HG02852 (cell line): ENCODE results near the gene IPP.
"Not testable (repeated sequence)": the region's sequence is repeated elsewhere in the genome, so short reads cannot be mapped to it uniquely, and the experiment has no call there.

Experiments used
- ATAC-seq: cut with Tn5 transposase; IDR thresholded peaks from one replicate; pipeline ENCODE4 v1.9.1; 2021; ENCODE audit warnings: mild to moderate bottlenecking, moderate library complexity; ENCODE audit not compliant: unreplicated experiment

Gene IPP

DNA sequence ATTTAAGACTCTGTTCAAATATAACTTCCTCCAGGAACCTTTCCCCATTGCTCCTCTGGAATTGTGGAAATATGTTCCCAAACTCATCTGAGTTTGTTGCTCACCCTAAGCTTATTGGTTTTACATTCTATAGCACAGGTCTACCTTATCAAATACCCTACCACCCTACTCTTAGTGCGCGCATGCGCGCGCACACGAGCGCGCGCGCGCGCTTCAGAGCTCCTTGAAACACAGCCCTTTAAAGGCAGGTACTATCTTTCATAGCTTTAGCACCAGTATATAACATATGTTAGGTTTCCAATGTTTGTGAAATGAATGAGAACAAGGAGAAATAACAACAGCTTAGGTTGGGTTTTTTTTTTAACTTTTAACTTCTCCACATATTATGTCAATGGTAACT is 3.5 kb downstream of the IPP start:
- no peak for ATAC-seq

DNA sequence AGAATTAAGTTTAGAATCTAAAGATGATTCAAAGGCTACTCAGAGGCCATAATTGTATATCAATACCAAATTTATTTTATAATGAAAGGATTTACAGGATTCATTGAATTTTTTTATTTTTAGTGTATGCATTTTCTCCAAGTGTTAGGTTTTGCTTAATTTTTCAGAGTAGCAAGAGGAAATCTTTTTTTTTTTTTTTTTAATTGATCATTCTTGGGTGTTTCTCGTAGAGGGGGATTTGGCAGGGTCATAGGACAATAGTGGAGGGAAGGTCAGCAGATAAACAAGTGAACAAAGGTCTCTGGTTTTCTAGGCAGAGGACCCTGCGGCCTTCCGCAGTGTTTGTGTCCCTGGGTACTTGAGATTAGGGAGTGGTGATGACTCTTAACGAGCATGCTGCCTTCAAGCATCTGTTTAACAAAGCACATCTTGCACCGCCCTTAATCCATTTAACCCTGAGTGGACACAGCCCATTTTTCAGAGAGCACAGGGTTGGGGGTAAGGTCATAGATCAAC is 10.8 kb downstream of the IPP start:
- not testable (repeated sequence) for ATAC-seq

DNA sequence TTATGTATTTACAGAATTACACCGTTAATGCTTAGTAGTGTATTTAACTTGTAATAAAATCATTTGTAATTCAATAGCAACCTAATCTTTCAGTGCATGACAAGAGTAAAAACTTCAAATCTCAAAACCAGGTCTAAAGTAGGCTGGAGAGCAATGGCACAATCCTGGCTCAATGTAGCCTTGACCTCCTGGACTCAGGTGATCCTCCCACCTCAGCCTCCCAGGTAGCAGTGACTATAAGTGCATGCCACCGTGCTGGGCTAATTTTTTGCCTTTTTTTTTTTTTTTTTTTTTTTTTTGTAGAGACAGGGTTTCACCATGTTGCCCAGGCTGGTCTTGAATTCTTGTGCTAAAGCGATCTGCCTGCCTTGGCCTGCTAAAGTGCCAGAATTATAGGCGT is 11.3 kb downstream of the IPP start:
- ATAC-seq, result no peak

DNA sequence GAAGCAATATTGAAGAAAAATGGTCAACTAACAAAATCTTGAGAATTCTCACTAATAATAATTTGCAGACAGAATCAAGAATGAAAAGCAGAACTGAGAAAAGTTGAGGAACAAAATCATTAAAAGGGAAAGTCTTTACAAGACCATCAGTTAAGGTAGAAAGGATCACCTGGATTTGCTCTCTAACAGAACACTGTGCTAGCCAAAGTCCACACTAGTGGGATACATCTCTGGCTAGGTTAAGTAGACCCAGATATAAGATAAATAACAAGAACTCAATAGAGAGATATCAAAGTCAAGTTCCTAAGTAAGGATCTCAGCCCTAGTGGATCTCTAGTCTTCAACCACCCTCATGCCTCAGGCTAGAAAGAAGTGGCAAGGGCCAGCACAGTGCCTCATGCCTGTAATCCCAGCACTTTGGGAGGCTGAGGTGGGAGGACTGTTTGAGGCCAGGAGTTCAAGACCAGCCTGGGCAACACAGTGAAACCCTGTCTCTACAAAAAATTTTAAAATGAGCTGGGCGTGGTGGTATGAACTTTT is 19.6 kb downstream of the IPP start:
- ATAC-seq, result no peak

DNA sequence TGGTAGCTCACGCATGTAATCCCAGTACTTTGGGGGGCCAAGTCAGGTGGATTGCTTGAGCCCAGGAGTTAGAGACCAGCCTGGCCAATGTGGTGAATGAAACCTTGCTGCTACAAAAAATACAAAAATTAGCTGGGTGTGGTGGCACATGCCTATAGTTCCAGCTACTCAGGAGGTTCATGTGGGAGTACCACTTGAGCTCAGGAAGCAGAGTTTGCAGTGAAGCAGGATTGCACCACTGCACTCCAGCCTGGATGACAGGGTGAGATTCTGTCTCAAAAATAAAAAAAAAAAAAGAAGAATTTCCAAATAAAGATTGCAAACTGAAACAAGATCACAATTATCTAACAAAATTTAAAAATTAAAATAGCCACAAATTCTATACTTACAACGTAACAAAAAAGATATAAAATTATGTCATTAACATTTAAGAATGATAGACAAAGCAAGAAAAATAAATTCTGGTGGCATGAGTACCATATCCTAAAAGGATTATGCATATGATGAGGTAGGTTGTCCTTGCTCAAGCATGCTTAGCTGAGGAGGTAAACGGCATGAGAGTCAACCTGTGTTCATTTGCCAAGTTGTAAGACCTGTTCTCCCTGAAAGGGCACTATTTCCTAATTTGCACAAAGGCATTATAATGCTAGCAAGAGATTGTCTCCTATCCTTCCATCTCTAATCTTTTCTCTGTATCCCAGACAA is 20.2 kb downstream of the IPP start:
- no peak for ATAC-seq

DNA sequence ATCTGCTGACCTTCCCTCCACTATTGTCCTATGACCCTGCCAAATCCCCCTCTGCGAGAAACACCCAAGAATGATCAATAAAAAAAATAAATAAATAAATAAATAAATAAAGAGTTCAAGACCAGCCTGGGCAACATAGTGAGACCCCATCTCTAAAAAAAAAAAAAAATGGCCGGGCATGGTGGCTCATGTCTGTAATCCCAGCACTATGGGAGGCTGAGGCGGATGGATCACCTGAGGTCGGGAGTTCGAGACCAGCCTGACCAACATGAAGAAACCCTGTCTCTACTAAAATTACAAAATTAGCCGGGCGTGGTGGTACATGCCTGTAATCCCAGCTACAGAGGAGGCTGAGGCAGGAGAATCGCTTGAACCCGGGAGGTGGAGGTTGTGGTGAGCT is 24.4 kb downstream of the IPP start:
- ATAC-seq, result not testable (repeated sequence)

DNA sequence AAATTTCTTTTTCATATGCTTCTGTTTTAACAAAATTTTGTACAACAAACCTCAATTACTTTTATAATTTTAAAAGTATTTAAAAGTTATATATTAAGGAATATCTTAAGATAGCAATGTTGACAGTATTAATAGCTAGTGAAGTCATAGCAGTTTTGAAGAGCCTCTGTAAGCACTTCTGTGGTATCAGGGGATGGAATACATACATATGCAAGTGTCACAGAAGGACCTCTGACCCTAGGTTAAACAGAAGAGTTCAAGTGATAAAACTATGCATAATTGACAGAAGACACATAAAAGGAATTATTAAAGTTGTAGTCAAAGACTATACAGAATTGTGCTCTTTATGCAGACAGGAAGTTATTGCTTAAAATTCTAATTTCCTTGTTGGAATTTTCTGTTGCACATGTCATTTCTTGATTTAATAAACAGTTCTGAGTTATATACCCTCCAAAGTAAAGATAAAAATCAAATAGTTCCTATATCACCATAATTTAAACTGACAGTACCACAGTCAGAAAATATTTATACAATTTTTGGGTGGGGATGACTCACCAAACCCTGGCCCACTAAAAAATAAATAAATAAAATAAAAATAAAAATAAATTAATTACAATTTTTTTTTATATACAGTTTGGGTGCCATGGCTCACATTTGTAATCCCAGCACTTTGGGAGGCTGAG is 27.1 kb downstream of the IPP start:
- ATAC-seq, result no peak

DNA sequence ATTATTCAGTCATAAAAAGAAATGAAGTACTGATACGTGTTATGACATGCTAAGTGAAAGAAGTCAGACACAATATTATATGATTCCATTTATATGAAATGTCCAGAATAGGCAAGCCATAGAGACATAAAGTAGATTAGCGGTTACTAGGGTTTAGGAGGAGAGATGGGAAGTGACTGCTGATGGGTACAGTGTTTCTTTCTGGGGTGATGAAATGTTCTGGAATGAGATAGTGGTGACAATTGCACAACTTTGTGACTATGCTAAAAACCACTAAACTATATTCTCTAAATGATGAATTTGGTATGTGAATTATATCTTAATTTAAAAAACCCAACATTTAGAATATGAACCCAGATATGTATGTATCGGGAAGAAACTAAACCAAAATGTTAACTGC is 27.6 kb downstream of the IPP start:
- ATAC-seq, result no peak

DNA sequence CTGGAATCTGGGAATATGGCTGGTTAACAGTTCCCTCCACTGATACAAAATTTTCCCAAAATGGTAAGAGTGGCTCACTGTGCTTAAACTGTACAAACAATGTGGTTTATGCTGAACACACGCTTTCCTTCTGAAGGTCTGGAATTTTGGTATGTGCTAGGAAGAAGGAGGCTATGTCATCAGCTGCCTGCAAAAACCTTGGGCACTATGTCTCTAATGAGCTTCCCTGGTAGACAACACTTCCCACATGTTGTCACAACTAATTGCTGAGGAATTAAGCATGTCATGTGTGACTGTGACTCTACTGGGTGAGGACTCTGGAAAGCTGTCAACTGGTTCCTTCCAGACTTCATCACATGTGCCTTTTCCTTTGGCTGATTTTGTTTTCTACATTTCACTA is 29.2 kb downstream of the IPP start:
- no peak for ATAC-seq

DNA sequence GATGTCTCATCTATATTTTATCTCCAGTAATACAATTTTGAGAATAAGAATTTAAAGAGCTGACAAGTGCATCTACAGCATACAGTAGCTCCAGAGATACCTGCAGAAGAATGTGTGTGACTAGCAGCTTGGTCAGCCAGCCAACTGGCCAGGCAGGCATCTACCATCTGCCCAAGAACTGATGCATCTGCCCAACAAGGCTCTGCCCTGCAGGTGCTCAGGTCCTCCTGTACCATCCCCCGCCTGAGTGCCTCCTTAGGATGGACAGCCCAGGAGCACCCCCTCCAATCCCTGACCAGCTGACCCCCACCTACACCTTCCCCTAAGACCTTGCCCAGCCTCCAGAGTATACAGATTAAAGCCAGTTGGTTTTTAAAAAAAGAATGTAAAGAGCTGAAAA is 32.2 kb downstream of the IPP start:
- no peak for ATAC-seq

DNA sequence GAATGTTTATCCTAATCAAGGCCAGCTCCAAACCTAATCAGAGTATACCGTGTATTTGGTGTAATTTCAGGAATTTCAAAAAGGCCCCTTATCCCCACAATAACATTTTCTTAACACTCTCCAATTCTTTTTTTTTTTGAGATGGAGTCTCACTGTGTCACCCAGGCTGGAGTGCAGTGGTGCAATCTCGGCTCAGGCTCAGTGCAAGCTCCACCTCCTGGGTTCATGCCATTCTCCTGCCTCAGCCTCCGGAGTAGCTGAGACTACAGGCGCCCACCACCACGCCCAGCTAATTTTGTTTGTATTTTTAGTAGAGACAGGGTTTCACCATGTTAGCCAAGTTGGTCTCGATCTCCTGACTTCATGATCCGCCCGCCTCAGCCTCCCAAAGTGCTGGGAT is 33.1 kb downstream of the IPP start:
- not testable (repeated sequence) for ATAC-seq

DNA sequence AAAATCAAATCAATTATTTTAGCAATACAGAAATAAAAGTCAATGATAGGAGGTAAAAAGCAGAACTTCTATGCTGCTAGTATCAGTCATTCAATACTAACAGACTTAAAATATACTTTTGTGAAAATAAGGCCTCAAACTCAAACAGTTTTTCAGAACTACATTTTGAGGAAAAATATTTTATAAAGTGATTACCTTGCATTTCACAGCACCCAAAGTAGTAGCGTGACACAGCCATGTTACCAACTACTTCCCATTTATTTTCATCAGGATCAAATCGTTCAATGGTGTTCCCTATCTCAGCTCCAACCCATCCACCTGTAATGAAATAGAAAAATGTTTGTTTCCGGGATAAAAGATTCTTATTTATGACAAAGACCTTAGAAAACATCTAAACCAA is 33.8 kb downstream of the IPP start:
- ATAC-seq, result no peak

DNA sequence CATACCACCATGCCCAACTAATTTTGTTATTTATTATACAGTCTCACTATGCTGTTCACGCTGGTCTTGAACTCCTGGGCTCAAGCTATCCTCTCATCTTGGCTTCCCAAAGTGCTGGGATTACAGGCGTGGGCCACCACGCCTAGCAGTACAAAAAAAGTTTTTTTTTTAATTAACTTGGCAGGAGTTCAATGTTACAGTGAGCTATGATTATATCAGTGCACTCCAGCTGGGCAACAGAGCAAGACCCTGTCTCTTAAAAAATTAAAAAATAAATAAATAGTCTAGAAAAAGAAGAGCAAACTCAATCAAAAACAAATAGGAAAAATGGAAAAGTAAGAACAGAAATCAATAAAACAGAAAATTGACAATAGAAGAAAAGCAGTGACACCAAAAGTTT is 36.7 kb downstream of the IPP start:
- ATAC-seq, result no peak

DNA sequence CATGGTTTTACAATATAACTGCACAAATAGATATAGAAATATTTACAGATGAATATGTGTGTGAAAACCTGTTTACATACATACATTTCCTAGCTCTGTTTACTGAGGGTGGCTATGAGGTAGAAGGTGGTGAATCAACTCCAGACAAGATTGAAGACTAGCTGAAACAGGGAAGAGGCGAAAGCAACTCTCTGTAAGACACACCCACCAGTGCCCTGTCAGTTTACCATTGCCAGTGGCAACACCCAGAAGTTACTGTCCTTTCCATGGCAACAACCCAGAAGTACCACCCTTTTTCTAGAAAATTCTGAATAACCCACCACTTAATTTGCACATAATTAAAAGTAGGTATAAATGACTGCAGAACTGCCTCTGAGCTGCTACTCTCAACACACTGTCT is 45.8 kb downstream of the IPP start:
- ATAC-seq, result no peak

DNA sequence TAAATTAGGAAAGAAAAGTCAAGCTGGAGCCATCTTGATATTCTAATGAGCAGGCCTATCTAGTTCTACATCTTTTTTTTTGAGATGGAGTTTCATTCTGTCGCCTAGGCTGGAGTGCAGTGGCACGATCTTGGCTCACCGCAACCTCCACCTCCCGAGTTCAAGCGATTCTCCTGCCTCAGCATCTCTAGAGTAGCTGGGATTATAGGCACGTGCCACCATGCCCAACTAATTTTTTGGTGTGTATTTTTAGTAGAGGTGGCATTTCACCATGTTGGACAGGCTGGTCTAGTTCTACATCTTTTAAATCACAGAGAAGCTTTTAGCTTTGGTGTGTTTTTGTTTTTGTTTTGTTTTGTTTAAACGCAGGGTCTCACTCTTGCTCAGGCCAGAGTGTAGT is 55.6 kb downstream of the IPP start:
- ATAC-seq, result no peak

DNA sequence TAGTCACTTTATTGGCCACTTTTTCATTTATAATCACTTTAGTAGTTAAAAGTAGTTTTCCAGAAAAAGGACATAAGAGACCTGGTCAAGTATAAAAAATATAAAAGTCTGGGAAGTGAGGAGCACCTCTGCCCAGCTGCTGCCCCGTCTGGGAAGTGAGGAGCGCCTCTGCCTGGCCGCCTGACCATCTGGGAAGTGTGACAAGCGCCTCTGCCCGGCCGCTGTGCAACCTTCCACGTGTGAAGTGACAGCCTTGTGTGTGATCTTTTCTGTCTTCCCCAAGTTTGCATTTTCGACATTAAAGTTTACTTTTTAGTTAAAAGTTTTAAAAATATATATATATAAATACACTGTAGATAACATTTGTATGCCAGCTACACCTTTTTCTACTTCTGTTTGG is 56.6 kb downstream of the IPP start:
- ATAC-seq, result not testable (repeated sequence)

DNA sequence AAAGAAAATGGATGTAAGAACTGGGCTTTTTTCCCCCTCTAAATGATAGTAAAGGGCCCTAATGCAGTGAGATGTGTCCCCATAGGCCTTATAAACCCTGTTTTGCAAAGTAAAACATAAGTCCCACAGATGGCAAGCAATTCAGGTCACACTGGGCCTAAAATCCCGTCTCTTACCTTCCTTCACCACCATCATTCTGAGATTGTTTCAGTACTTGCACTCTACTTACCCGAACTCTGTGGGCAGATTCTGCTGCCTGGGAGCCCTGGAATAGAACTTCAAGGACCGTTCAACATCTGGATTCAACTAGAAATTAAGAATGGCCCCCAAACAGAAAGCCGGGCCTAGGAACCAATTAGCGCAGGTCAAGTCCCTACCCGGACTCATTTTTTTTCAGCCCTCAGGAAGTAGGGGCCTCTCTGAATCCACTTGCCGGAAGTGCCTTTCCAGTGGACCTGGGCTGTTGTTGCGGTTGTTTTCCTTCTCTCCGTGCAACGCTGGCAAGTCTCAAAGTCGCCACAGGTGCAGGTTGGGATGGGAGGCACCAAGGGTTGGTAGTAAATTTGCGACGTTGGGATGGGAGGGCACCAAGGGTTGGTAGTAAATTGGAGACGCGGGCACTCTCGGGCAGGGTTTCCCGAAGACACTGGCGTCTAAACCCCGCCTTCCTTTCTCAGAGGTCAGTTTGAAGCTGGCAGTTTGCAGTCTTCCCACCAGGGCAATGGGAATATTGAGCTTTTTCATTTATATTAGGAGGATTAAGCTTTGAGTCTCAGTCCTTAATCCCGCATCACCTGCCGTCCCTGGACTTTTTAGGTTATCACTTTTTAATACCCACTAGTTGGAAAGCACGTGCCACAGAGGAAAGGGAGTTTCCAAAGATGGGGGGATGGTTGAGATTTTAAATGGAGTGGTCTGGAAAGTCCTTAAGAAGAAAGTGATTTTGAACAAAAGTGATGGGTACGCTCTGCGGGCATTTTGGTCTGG is 62.4 kb downstream of the IPP start, which contains the start of gene TMEM69:
Gene TMEM69 (plus strand): TSS at position 428 of the 987 bp plus-strand sequence. CDS start 2,888 bp downstream, outside the sequence.
- no peak for ATAC-seq

DNA sequence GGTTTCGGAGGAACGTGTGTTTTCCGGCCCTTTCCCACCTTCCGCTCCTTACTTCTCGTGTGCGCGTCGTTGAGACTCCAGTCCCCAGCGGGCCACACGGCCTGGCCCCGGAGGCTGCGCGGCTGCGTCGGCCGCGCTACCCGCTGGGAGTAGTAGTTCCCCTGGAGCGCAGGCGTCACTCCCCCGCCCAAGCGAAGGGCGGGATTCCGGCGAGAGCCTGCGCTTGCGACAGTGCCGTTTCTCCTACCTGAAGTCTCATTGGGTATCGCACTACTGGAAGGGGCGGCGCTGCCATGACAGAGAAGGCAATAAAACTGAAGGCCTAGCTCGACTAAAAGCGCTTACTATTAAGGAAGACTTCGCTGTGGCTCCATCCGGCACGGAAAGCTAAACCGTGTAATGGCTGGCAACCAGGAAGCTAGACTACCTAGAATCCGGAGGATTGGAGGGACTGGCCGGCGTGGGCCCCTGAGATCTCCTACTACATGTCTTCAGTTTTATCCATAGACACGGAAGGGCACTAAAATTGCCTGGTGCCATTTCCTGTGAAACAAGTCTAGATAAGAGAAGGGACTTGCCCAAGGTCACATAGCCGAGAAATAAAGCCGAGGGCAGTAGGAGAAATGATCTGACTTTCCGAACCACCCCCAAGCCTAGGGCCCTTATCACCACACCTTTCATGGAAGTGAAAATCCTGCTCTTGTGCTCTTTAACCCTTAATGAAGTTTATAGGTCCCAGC is 63.3 kb downstream of the IPP start:
- peak; percentile 80 for ATAC-seq

DNA sequence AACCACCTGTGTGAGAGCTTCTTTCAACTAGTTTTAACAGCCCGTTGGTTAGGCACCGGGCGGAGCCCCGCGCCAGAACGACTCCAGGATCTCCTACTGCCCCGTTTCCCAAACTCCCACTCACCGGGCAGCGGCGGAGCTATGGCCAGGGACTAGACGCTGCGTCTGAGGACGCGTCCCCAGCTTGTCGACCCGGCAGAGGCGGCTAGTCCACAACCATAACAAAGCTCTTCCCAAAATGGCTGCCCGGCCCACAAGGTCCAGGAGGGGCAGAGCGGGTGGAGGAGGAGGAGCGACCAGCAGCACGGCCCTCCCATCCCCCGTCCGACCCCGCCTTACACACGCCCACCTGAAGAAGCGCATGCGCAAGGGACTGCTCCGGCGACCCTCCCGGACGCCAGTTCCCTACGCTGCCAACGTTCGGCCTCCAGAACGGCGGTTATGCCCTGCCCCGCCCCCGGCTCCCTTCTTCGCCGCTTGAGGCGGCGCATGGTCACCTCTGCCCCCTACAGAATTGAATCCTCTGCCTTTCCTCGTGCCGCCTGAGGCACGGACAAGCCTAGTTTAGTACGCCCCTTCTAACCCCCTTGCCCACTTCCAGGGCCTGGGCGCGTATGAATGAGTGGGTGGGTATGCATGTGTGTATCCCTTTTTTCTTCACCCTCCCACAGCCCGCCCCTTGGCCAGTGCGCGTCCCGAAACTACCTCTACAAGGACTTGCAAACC is 64.0 kb downstream of the IPP start, which contains the start of gene GPBP1L1:
Gene GPBP1L1 (minus strand): TSS at position 246 of the 726 bp plus-strand sequence. CDS start 27,446 bp downstream, outside the sequence.
- peak; percentile 58 for ATAC-seq

DNA sequence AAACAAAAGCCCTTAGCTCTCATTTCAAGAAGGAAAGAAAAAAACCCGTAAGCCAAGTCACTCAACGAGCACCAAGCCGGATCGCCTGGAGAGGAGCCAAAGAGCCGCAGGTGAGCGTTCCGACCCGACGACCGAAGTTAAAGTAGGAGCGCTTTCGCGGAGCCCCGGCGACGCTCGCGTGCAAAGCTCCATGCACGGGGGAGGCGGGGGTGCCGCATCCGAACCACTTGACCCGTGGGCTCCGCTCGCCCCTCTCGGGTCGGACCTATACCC is 64.5 kb downstream of the IPP start:
- peak; percentile 7 for ATAC-seq
